ENCODE data around the gene GRK6. TPM values are rescaled to one million over a fixed set of nuclear protein-coding genes. Genes with fewer than 3 reads are reported as not detected.

Gene GRK6
- total RNA-seq, 1 experiment from 2014 or later: 82.3 TPM

- CTCF ChIA-PET: interaction anchor here (0.6 to 1.5 kb wide), 9 partner anchors 9 to 764 kb away, joined by 3 to 12 read pairs (median 3); partner anchors contain the start of gene PDLIM7
- Histone ChIP-seq H3K9me2 (ENCODE audit: insufficient read depth) (no peaks in the 10 kb centered on the region), H3K27ac (no peak overlapping the region), H3K4me3 (no peak overlapping the region), H4K20me1 (ENCODE audit: insufficient read depth) (peaks cover 23% of the 10 kb centered on the region), H3K4me1 (replicated peaks; ENCODE audit: insufficient read depth) (0 out of 2 replicates have a peak, but pooled peaks cover 5% of the 10 kb centered on the region), H2AFZ (no peak overlapping the region), H3K9me3 (ENCODE audit: insufficient read depth, low read depth) (no peaks in the 10 kb centered on the region), H3K27me3 (ENCODE audit: insufficient read depth, low read depth) (no peaks in the 10 kb centered on the region), H3K79me2 (ENCODE audit: low read depth) (no peaks in the 10 kb centered on the region), H3K4me2 (no peak overlapping the region), H3F3A (ENCODE audit: insufficient read depth, low read depth) (peaks cover 19% of the 10 kb centered on the region; the same call in 1 of the 2 replicates), H3K36me3 (ENCODE audit: low read depth) (no peaks in the 10 kb centered on the region)
- TF ChIP-seq CTCF (conservative IDR thresholded peaks at IDR 0.05): peak; percentile 68
- no peak for TF ChIP-seq EZH2 (IDR thresholded peaks at IDR 0.05; ENCODE audit: low read depth)
- peak; percentile 84 to 95 for DNase-seq
- no TSS peak for BruUV-seq (replicated peaks)
- POLR2A ChIA-PET (ENCODE audit: unreplicated experiment): interaction anchor here (0.5 to 0.6 kb wide), 3 partner anchors 93 to 126 kb away, joined by 6 to 8 read pairs (median 6); no protein-coding TSS in a partner anchor
- intact Hi-C loops (cut with micrococcal nuclease; ENCODE audit: unreplicated experiment): loop anchor here (1.0 to 2.0 kb wide), 2 partner anchors 14 to 40 kb away; partner anchors contain the start of gene PDLIM7
These were observed 30.7 kb downstream of the GRK6 start for GRCh38 chr5:177456976-177457851.

- no peak overlapping the region for H3K4me3 ChIP-seq
- no peak for DNase-seq
- no peak overlapping the region for H3K27ac ChIP-seq
- intact Hi-C loops (cut with micrococcal nuclease; ENCODE audit: unreplicated experiment): loop anchor here (2.0 kb wide), 1 partner anchor 13 kb away; no protein-coding TSS in a partner anchor
- H3K79me2 ChIP-seq (ENCODE audit: low read depth): no peaks in the 10 kb centered on the region
- CTCF ChIA-PET: interaction anchor here (0.6 to 1.5 kb wide), 9 partner anchors 10 to 764 kb away, joined by 3 to 12 read pairs (median 3); partner anchors contain the start of gene PDLIM7
- TF ChIP-seq EZH2 (IDR thresholded peaks at IDR 0.05; ENCODE audit: low read depth) (no peak), CTCF (conservative IDR thresholded peaks at IDR 0.05) (no peak; the same call in 1 of the 2 replicates)
- peaks cover 23% of the 10 kb centered on the region for H4K20me1 ChIP-seq (ENCODE audit: insufficient read depth)
- 0 out of 2 replicates have a peak, but pooled peaks cover 5% of the 10 kb centered on the region for H3K4me1 ChIP-seq (replicated peaks; ENCODE audit: insufficient read depth)
- no peaks in the 10 kb centered on the region for H3K9me3 ChIP-seq (ENCODE audit: insufficient read depth, low read depth)
- H3K9me2 ChIP-seq (ENCODE audit: insufficient read depth): no peaks in the 10 kb centered on the region
- POLR2A ChIA-PET (ENCODE audit: unreplicated experiment): interaction anchor here (0.6 kb wide), 2 partner anchors 100 to 127 kb away, joined by 6 read pairs; no protein-coding TSS in a partner anchor
- no peak overlapping the region for H2AFZ ChIP-seq
- BruUV-seq (replicated peaks): TSS peak; percentile 23
- no peaks in the 10 kb centered on the region for H3K27me3 ChIP-seq (ENCODE audit: insufficient read depth, low read depth)
- H3K4me2 ChIP-seq: no peak overlapping the region
- H3F3A ChIP-seq (ENCODE audit: insufficient read depth, low read depth): peaks cover 14% of the 10 kb centered on the region; the same call in 1 of the 2 replicates
- no peaks in the 10 kb centered on the region for H3K36me3 ChIP-seq (ENCODE audit: low read depth)
These were observed 31.6 kb downstream of the GRK6 start for GRCh38 chr5:177457852-177458681.

- intact Hi-C loops (cut with micrococcal nuclease; ENCODE audit: unreplicated experiment): no loop called here
- H3K9me3 ChIP-seq (ENCODE audit: insufficient read depth, low read depth): no peaks in the 10 kb centered on the region
- ChIA-PET CTCF (no interaction called here), POLR2A (ENCODE audit: unreplicated experiment) (interaction anchor here (0.8 kb wide), 1 partner anchor 36 kb away, joined by 3 read pairs; no protein-coding TSS in a partner anchor)
- H3K4me2 ChIP-seq: no peak overlapping the region
- no peak overlapping the region for H3K4me3 ChIP-seq
- no peak overlapping the region for H3K27ac ChIP-seq
- BruUV-seq (replicated peaks): no TSS peak
- TF ChIP-seq CTCF (conservative IDR thresholded peaks at IDR 0.05) (no peak), EZH2 (IDR thresholded peaks at IDR 0.05; ENCODE audit: low read depth) (no peak)
- H3F3A ChIP-seq (ENCODE audit: insufficient read depth, low read depth): peaks cover 19% of the 10 kb centered on the region; the same call in 1 of the 2 replicates
- H2AFZ ChIP-seq: no peak overlapping the region
- 0 out of 2 replicates have a peak, but pooled peaks cover 4% of the 10 kb centered on the region for H3K4me1 ChIP-seq (replicated peaks; ENCODE audit: insufficient read depth)
- no peaks in the 10 kb centered on the region for H3K36me3 ChIP-seq (ENCODE audit: low read depth)
- H3K79me2 ChIP-seq (ENCODE audit: low read depth): no peaks in the 10 kb centered on the region
- H4K20me1 ChIP-seq (ENCODE audit: insufficient read depth): peaks cover 21% of the 10 kb centered on the region
- no peaks in the 10 kb centered on the region for H3K9me2 ChIP-seq (ENCODE audit: insufficient read depth)
- peak in 1 of 2 experiments; percentile 52 for DNase-seq
- no peaks in the 10 kb centered on the region for H3K27me3 ChIP-seq (ENCODE audit: insufficient read depth, low read depth)
These were observed 32.5 kb downstream of the GRK6 start for GRCh38 chr5:177458912-177459350.
